Fibroblast of lung (primary cell): ENCODE data around the gene LENG8. TPM values are rescaled to one million over a fixed set of nuclear protein-coding genes. Genes with fewer than 3 reads are reported as not detected.

Source experiments
- DNase-seq, 2 donors: peaks; one replicate each; pipeline versions ENCODE4 v3.0.0 to v3.0.0-alpha.2; 2010; ENCODE audit warnings: low read depth in 2 of 2
- H2AFZ ChIP-seq: 2 replicates; pipeline ENCODE4 v1.5.1; 2012; ENCODE audit warnings: low read length, control low read depth, inconsistent platforms
- H3K27ac ChIP-seq: 2 replicates; pipeline ENCODE4 v1.5.1; 2011; ENCODE audit warnings: low read length, control low read depth; ENCODE audit not compliant: insufficient read depth
- H3K27me3 ChIP-seq: 2 replicates; pipeline ENCODE4 v1.5.1; 2011; ENCODE audit warnings: mild to moderate bottlenecking, low read length; ENCODE audit not compliant: control insufficient read depth, insufficient read depth
- H3K36me3 ChIP-seq: 2 replicates; pipeline ENCODE4 v1.5.1; 2011; ENCODE audit warnings: low read length; ENCODE audit not compliant: control insufficient read depth, insufficient read depth
- H3K4me1 ChIP-seq: 2 replicates; pipeline ENCODE4 v1.5.1; 2011; ENCODE audit warnings: low read length; ENCODE audit not compliant: control insufficient read depth, insufficient read depth; ENCODE audit errors: extremely low read depth
- H3K4me2 ChIP-seq: 2 replicates; pipeline ENCODE4 v1.5.1; 2011; ENCODE audit warnings: low read length, control low read depth; ENCODE audit not compliant: insufficient read depth; ENCODE audit errors: extremely low read depth
- H3K4me3 ChIP-seq, 4 experiments: fragments of 200-600 bp in 1 of 4; sonication (generic) in 1 of 4; replicated peaks in 1 of 4; 2 replicates each; pipeline ENCODE4 v1.5.1; 2011 to 2016; ENCODE audit warnings: low read length in 4 of 4, low read depth in 3 of 4, mild to moderate bottlenecking in 3 of 4, control low read depth in 2 of 4, inconsistent platforms in 1 of 4, mixed read lengths in 1 of 4; ENCODE audit not compliant: insufficient read depth in 1 of 4; ENCODE audit errors: control extremely low read depth in 1 of 4
- H3K79me2 ChIP-seq: 2 replicates; pipeline ENCODE4 v1.5.1; 2012; ENCODE audit warnings: mild to moderate bottlenecking, low read length, inconsistent platforms; ENCODE audit not compliant: control insufficient read depth, insufficient read depth
- H3K9ac ChIP-seq: 2 replicates; pipeline ENCODE4 v1.5.1; 2011; ENCODE audit warnings: mild to moderate bottlenecking, low read length, control low read depth; ENCODE audit not compliant: insufficient read depth
- H3K9me3 ChIP-seq: 2 replicates; pipeline ENCODE4 v1.5.1; 2012; ENCODE audit warnings: low read depth, low read length; ENCODE audit not compliant: control insufficient read depth, insufficient read depth
- H4K20me1 ChIP-seq: 2 replicates; pipeline ENCODE4 v1.5.1; 2011; ENCODE audit warnings: low read length; ENCODE audit not compliant: control insufficient read depth, insufficient read depth; ENCODE audit errors: extremely low read depth
- CTCF ChIP-seq, 2 donors: IDR thresholded peaks in 1 of 2; conservative IDR thresholded peaks in 1 of 2; 1 replicate in 1 of 2; 2 replicates in 1 of 2; pipeline ENCODE4 v1.5.1; 2011 to 2012; ENCODE audit warnings: low read length in 2 of 2, control low read depth in 1 of 2, inconsistent platforms in 1 of 2, low read depth in 1 of 2, mild to moderate bottlenecking in 1 of 2
- EZH2 ChIP-seq: IDR thresholded peaks from 2 replicates; pipeline ENCODE4 v1.5.1; 2012; ENCODE audit warnings: low read length, control low read depth, mild to moderate bottlenecking; ENCODE audit errors: missing control alignments
- polyA plus RNA-seq, 2 donors: library from polyadenylated mRNA; depleted of rRNA in 1 of 2; stranded (reverse) in 1 of 2; unstranded in 1 of 2; fragments of >200 nt; gene quantifications; 2 replicates each; pipeline ENCODE4 v1.2.1, GENCODE V29; 2011 to 2012; ENCODE audit warnings: missing spikeins in 1 of 2
- total RNA-seq: library from RNA; depleted of rRNA; stranded (reverse); fragments of >200 nt; gene quantifications from 2 replicates; pipeline ENCODE4 v1.2.1, GENCODE V29; 2014

The LENG8 gene
- total and polyA plus RNA-seq, 2 donors (not counting 1 experiment from before 2014, with no cell fraction given): 12.7 to 32.4 TPM

DNA sequence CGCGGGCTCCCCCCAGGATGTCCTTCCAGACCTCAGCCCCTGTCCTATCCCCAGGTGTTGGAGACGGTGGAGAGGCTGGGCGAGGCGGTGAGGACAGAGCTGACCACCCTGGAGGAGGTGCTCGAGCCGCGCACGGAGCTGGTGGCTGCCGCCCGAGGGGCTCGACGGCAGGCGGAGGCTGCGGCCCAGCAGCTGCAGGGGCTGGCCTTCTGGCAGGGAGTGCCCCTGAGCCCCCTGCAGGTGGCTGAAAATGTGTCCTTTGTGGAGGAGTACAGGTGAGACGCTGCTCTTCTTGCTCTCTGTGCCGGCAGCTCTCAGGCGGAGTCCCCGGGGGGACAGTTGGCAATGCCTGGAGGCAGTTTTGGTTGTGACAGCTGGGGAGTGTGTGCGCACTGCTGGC lies 26.9 kb upstream of the LENG8 start:
- H3K4me1 ChIP-seq: no peaks in the 10 kb centered on the region
- no peak overlapping the region for H3K4me2 ChIP-seq
- no peak overlapping the region for H3K9ac ChIP-seq
- H3K4me3 ChIP-seq: no peak overlapping the region
- peaks cover 10% of the 10 kb centered on the region for H3K27me3 ChIP-seq
- no peak overlapping the region for H2AFZ ChIP-seq
- H3K36me3 ChIP-seq: no peaks in the 10 kb centered on the region
- no peak for DNase-seq
- no peak overlapping the region for H3K27ac ChIP-seq
- H3K79me2 ChIP-seq: no peaks in the 10 kb centered on the region
- H4K20me1 ChIP-seq: no peaks in the 10 kb centered on the region
- TF ChIP-seq EZH2: no peak
- TF ChIP-seq CTCF (conservative IDR thresholded peaks at IDR 0.05 in 1 of 2, IDR thresholded peaks at IDR 0.05 in 1 of 2; ENCODE audit: low read depth in 1 of 2, low read length in 2 of 2): no peak
- no peaks in the 10 kb centered on the region for H3K9me3 ChIP-seq

DNA sequence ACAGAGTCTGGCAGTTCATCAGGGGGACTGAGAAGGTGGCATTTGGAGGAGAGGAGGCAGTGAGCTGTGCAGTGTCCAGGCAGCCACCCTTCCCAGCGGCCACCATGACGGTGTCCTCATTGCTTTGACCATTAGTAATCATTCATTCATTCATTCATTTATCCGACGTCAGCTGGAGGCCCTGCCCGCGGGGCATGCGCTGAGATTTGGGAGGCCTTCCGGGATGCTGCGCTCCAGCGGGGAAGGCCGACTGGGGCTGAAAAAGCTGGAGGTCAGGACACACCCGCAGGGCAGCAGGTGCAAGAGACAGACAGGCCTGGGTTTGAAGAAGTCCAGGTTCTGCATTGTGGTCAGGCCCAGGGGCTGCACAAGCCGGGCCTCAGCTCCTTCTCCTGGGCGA lies 24.8 kb upstream of the LENG8 start:
- Histone ChIP-seq H3K27me3 (peaks cover 9% of the 10 kb centered on the region), H2AFZ (no peak overlapping the region)
- TF ChIP-seq EZH2: no peak
- no peak for TF ChIP-seq CTCF (conservative IDR thresholded peaks at IDR 0.05 in 1 of 2, IDR thresholded peaks at IDR 0.05 in 1 of 2; ENCODE audit: low read depth in 1 of 2, low read length in 2 of 2)

DNA sequence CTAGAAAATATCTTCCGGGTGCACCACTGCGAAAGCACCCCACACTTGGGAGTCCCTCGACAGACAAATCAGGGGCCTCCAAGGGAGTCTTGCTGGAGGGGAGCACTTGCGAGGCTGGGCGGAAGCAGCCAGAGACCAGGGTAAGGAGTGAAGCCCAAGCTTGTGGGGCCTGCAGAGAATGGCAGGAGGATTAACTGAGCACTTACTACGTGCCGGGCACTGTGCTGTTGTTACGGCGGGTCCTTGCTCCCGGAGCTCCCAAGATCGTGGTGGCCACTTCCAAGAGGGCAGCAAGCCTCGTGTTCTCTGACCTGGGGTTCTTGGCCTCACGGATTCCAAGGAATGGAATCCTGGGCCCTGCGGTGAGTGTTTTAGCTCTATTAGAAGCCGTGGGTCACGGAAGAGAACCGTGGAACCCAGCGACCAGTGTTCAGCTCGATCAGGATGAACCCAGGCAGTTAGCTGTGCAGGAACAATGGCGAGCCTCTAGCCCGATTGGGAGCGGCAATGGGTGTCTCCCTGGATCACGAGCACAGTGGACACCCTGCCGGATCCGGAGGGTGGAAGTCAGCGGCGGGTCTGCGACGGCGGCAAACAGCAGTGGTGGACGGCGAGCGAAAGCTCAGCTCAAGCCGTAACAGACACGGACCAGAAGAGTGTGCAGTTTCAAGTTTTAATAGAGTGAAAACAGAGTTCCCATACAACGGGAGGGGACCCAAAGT lies 24.2 kb upstream of the LENG8 start:
- no peak for TF ChIP-seq EZH2
- no peak for TF ChIP-seq CTCF (conservative IDR thresholded peaks at IDR 0.05 in 1 of 2, IDR thresholded peaks at IDR 0.05 in 1 of 2; ENCODE audit: low read depth in 1 of 2, low read length in 2 of 2)
- no peak overlapping the region for H2AFZ ChIP-seq
- H3K27me3 ChIP-seq: peaks cover 9% of the 10 kb centered on the region
- H4K20me1 ChIP-seq: no peaks in the 10 kb centered on the region
- no peak overlapping the region for H3K4me3 ChIP-seq
- no peak overlapping the region for H3K4me2 ChIP-seq
- H3K79me2 ChIP-seq: no peaks in the 10 kb centered on the region
- no peaks in the 10 kb centered on the region for H3K9me3 ChIP-seq
- no peak for DNase-seq
- H3K9ac ChIP-seq: no peak overlapping the region
- H3K36me3 ChIP-seq: no peaks in the 10 kb centered on the region
- no peak overlapping the region for H3K27ac ChIP-seq
- no peaks in the 10 kb centered on the region for H3K4me1 ChIP-seq

More for the DNA sequence above, 24.8 kb upstream of the LENG8 start:
- no peak overlapping the region for H3K9ac ChIP-seq
- no peaks in the 10 kb centered on the region for H3K9me3 ChIP-seq
- no peaks in the 10 kb centered on the region for H3K79me2 ChIP-seq
- H4K20me1 ChIP-seq: no peaks in the 10 kb centered on the region
- no peak overlapping the region for H3K4me2 ChIP-seq
- no peak for DNase-seq
- no peaks in the 10 kb centered on the region for H3K36me3 ChIP-seq
- no peaks in the 10 kb centered on the region for H3K4me1 ChIP-seq
- no peak overlapping the region for H3K4me3 ChIP-seq
- no peak overlapping the region for H3K27ac ChIP-seq
